ENCODE measurements around the gene BMPR1B. TPM values are rescaled to one million over a fixed set of nuclear protein-coding genes. Genes with fewer than 3 reads are reported as not detected.
A peak's percentile ranks its signal among the peaks of the same experiment; 100 is the strongest.

The BMPR1B gene
- total RNA-seq, 4 donors from 2014 or later = 10.5 to 40.9 (median 20.3) TPM

- Histone ChIP-seq H3K36me3 (no peaks in the 10 kb centered on the region), H3K9me3 (no peaks in the 10 kb centered on the region), H3K4me1 (no peaks in the 10 kb centered on the region), H3K27me3 (no peaks in the 10 kb centered on the region), H3K4me3 (no peak overlapping the region), H3K27ac (no peak overlapping the region)
- WGBS, 2 donors (ENCODE audit: low coverage in 1 of 2) = 76 to 84% methylated on average over 3 to 7 of the region's 8 CpGs
- no peak for TF ChIP-seq CTCF (IDR thresholded peaks at IDR 0.05)
- no peak for ATAC-seq
Measured at GRCh38 chr4:95186666-95187065, 428.9 kb downstream of the BMPR1B start.

- Histone ChIP-seq H3K9me3 (no peaks in the 10 kb centered on the region), H3K27me3 (no peaks in the 10 kb centered on the region), H3K4me1 (no peaks in the 10 kb centered on the region), H3K4me3 (no peak overlapping the region), H3K27ac (no peak overlapping the region), H3K36me3 (no peaks in the 10 kb centered on the region)
- TF ChIP-seq CTCF (IDR thresholded peaks at IDR 0.05) (no peak), POLR2A (IDR thresholded peaks at IDR 0.05) (no peak), POLR2AphosphoS5 (IDR thresholded peaks at IDR 0.05) (no peak), EP300 (IDR thresholded peaks at IDR 0.05) (no peak)
- ATAC-seq = no peak
- WGBS, 2 donors (ENCODE audit: low coverage in 1 of 2) = 77 to 78% methylated on average over 4 to 5 of the region's 5 CpGs
Measured at GRCh38 chr4:95188701-95189370, 431.1 kb downstream of the BMPR1B start.

GRCh38 chr4:95190751-95191436 lies 433.1 kb downstream of the BMPR1B start:
- H3K27ac ChIP-seq = no peak overlapping the region
- H3K4me1 ChIP-seq = no peaks in the 10 kb centered on the region
- no peaks in the 10 kb centered on the region for H3K36me3 ChIP-seq
- ATAC-seq = no peak
- WGBS, 2 donors (ENCODE audit: low coverage in 1 of 2) = 24 to 25% methylated on average over 3 of the region's 9 CpGs
- H3K9me3 ChIP-seq = no peaks in the 10 kb centered on the region
- H3K4me3 ChIP-seq = no peak overlapping the region
- TF ChIP-seq EP300 (IDR thresholded peaks at IDR 0.05) (no peak), CTCF (IDR thresholded peaks at IDR 0.05) (no peak), POLR2AphosphoS5 (IDR thresholded peaks at IDR 0.05) (no peak), POLR2A (IDR thresholded peaks at IDR 0.05) (no peak)
- peaks cover 4% of the 10 kb centered on the region for H3K27me3 ChIP-seq

GRCh38 chr4:95191537-95191936 lies 433.8 kb downstream of the BMPR1B start:
- Histone ChIP-seq H3K27me3 (peaks cover 4% of the 10 kb centered on the region), H3K4me3 (no peak overlapping the region), H3K27ac (no peak overlapping the region), H3K4me1 (no peaks in the 10 kb centered on the region), H3K36me3 (no peaks in the 10 kb centered on the region), H3K9me3 (no peaks in the 10 kb centered on the region)
- peak; percentile 32 for ATAC-seq
- no peak for TF ChIP-seq EP300 (IDR thresholded peaks at IDR 0.05)
- TF ChIP-seq CTCF (IDR thresholded peaks at IDR 0.05) = no peak
- no peak for TF ChIP-seq POLR2AphosphoS5 (IDR thresholded peaks at IDR 0.05)
- WGBS, 2 donors (ENCODE audit: low coverage in 1 of 2) = 83 to 94% methylated on average over 3 of the region's 3 CpGs

All from gastroesophageal sphincter (tissue), 4 donors.